HG03439 (cell line): ENCODE data around the gene LTBP4.

Experiments used
- ATAC-seq: cut with Tn5 transposase; IDR thresholded peaks from one replicate; pipeline ENCODE4 v1.9.1; 2021; ENCODE audit warnings: mild to moderate bottlenecking, moderate library complexity; ENCODE audit not compliant: unreplicated experiment

Gene LTBP4

DNA sequence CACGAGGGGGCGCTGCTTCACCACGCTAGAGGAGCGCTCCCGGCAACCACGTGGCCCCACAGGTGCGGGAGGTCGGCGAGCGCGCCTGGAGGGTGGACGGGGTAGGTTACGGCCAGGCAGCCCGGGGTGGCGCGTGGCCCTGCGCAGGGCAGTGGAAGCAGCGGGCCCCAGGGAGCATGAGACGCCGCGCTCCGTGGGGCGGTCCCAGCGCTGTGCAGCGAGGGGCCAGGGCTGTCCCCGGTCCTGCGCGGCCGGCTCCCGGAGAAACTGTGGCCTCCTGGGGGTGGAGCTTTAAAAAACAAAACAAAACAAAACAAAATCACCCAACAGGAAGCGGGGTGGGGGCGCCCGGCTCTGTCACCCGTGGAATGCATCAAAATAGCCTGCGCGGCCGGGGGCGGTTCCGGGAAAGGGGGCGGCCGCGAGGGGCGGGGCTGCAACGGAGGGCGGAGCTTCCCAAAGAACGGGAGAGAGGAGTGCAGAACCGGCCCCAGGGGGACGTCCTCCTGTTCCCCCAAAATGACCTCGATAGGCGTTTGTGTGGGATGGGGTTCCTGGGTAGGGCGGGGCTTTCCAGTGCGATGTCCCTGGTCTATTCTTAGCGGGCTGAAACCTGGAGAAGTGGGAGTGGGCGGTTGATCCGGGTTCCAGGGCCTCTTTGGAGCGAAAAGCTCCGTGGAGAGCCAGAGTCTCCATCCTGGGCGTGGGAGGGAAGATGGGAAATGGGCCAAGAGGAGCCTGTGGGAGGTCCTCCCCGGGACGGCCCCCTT, 61.9 kb downstream of the LTBP4 start:
- ATAC-seq = peak; percentile 75

DNA sequence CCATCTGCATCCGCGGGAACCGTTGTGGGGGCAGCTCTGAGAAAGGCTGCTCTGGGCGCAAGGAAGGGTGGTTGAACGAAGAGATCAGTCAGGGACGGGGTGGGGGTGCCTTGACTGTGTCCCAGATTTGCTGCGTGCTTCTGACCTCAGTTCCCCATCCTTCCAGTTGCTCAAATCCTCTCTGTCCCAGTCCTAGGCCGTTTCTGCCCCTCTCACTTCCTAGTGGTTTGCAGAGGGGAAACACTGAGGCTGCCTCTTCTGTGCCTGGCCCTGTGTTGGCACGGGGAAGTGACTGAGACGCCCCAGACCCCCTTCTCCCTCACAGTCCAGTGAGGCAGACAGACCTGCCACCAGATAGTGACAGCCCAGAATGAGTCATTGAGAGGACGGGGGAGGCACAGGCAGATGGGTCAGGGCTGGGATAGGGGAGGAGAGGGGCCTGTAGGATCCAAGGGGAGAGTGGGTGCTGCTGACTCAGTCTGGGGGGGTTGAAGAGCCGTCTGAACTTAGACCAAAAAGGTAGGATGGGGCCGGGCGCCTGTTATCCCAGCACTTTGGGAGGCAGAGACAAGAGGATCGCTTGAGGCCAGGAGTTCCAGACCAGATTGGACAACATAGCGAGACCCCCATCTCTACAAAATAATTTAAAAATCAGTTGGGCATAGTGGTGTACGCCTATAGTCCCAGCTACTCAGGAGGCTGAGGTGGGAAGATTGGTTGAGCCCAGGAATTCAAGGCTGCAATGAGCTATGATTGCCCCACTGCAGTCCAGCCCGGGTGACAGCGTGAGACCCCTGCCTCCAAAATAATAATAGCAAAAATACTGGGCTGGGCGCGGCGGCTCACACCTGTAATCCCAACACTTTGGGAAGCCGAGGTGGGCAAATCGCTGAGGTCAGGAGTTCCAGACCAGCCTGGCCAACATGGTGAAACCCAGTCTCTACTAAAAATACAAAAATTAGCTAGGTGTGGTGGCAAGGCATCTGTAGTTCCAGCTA, 62.8 kb downstream of the LTBP4 start:
- no peak for ATAC-seq

DNA sequence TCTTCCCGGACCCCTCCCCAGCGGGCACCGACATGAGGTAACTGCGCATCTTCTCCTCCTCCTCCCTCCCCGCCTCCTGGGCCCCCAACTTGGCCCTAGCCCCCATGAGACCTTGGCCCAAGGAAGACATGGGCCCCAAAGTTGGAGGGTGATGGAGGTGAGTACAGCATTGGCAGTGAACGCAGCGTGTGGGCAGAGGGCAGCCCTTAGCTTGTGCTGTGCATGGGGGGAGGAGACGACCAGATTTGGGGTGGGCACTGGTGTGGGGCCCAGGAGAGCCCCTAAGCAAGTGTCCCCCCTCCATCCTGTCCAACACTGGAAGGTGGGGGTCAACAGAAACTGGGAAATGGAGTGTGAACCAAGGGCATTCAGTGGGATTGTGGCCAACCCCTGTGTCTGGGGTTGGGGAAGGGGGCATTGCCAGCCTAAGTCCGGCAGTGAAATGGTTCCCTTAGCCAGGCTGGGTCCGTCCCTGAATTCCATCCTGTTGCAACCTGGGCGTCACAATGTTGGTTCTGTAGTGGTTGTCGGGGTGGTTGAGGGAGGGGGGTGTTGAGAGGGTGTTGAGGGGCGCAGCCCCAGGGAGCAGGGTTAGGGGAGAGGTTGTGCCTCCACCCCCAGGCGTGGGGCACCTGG, 65.8 kb downstream of the LTBP4 start:
- ATAC-seq = no peak

DNA sequence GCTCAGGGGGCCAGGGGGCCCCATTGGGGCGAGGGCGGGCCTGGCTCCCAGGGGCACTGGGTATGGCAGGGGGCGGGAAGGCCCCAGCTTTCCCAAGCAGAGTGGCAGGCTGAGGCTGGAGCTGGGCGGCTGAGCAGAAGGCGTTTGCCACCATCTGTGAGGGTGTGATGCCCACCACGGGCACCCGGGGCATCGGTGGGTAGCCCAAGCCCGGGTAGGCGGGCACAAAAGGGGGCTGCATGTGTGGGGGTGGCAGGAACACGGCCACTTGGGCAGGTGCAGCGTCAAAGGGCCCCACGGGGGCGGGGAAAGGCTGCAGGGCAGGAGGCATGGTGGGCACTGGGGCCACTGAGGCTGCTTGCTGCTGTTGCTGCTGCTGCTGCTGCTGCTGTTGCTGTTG, 66.4 kb downstream of the LTBP4 start:
- no peak for ATAC-seq

DNA sequence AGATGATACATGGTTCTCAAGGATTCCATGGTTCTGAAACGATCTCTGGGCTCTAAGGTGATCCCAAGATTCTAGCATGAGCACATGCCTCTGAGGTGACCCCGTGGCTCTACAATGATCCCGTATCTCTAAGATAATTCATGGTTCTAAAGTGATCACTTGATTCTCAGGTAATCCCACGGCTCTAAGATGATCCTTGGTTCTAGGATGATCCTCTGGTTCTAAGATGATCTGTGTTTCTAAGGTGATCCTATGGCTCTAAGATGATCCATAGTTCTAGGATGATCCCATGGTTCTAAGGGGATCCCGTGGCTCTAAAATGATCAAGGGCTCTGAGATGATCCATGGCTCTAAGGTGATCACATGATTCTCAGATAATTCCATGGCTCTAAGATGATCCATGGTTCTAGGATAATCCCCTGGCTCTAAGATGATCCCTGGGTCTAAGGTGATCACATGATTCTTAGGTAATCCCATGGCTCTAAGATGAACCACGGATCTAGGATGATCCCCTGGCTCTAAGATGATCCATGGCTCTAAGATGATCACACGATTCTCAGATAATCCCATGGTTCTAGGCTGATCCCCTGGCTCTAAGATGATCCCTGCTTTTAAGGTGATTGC, 67.9 kb downstream of the LTBP4 start:
- ATAC-seq = no peak

DNA sequence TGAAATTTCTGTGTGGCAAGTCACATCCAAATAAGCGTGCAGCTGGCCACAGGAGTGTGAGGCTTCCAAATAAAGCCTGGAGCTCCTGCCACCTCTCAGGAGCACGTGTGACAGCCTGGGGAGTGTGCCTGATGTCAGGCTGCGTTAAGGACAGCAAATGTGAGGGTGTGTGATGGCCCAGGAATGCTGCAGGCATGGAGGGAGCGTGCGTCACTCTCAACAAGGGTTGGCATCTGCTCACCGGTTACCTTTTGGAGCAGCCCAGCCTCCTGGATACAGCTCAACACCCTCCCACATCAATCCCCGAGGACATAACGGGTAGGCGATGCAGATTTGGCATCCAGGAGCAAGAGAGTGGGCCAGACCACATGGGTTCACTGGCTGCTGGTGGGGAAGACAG, 70.2 kb downstream of the LTBP4 start:
- no peak for ATAC-seq

DNA sequence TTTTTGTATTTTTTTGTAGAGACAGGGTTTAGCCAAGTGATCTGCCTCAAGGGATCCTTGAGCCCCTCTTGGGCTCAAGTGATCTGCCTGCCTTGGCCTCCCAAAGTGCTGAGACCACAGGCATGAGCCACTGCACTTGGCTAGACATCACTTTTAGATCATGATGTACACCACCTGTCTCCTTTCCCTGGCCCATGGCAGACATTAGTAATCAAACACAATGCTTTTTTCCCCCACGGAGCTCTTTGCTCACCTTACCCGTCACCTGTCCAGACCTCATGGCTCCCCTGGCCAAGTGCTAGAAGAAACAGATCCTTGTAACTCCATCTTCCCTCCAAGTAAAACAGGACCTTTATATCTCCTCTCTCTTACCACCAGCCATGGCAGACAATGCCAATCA, 70.9 kb downstream of the LTBP4 start:
- ATAC-seq = no peak

DNA sequence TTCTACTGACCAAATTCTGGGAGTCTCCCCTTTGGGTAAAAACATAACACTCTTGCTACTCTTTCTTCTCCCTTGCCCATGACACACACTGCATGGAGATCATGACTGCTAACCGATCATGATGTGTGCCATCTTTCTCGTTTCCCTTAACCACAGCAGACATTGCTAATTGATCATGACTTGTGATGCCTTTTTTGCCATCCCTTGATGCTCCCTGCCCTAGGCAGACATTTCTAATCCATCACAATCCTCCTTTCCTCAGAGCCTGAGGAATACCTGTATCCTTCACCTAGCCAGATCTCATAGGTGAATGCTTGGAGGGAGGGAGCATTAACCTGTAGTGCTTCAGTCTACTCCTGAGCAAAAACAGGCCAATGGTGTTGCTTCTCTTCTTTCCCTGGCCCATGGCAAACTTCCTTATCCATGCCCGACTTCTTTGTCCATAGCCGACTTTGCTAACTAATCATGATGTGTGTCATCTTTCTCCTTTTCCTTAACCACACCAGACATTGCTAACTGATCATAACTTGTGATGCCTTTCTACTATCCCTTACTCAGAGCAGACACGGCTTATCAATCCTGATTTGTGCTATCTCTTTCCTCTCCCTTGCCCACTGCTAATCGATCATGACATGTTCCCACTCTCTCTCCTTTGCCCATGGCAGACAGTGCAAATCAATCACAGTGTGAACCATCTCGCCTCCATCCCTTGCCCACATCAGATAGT, 71.6 kb downstream of the LTBP4 start:
- ATAC-seq = no peak

DNA sequence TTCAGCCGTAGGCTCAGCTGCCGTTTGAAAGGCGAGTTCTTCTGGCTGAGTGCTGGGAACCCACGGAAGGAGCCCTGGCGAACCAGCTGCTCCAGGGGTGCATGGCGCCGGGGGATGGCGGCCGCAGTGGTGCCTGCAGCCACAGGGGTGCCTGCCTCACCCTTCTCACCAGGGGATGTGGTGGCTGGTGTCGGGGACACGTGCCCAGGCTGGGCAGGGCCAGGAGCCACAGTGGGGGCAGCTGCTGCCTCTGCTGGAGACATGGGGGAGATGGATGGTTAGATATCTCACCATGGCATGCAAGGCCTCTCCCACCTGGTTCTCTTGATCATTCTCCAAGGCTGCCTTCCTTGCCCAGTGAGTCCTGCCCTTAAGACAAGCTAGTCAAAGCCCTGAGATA, 72.2 kb downstream of the LTBP4 start:
- ATAC-seq = no peak

DNA sequence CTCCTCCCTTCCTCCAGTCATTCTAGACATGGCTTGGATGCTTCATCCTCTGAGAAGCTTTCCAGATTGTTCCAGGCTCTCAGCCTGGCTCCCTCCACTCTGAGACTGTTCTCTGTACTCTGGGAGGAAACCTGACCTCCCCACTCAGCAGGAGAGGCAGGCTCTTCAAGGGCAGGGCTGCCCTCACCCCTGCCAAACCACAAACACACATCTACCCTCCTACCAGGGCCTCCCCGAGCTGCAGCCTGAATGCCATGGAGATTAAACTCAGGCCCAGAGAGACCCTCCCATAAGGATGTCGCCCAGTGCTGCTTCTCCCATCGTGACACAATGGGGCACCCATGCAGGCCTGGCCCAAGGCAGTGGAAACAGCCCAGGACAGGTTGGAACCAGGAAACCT, 73.1 kb downstream of the LTBP4 start:
- ATAC-seq = no peak

DNA sequence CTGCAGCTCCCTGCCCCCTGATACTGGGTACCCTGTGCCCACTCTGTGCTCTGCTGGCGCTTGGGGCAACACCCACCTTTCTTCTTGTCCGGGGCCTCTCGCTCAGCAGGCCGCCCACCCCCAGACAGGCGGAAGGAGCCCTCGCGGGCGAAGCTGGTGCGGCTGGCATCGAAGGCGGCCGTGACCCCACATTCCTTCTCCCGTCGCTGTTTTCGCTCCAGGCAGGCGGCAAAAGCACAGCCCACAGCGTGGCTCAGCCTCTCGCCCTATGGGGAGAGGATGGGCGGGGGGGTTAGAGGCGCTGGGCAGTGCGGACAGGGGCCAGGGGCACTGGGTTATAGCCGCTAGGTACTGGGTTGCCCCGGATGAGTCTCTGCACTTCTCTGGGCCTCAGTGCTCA, 76.0 kb downstream of the LTBP4 start:
- no peak for ATAC-seq
